BLaER1 (cell line): ENCODE measurements around the gene GPD1L.
"Not testable (repeated sequence)": the region's sequence is repeated elsewhere in the genome, so short reads cannot be mapped to it uniquely, and the experiment has no call there.

Experiments
- H3K27ac ChIP-seq: shearing (Covaris generic); formaldehyde crosslinking; 2 replicates; pipeline ENCODE4 v1.8.1; 2022
- H3K27me3 ChIP-seq: shearing (Covaris generic); formaldehyde crosslinking; 2 replicates; pipeline ENCODE4 v1.8.1; 2022
- H3K36me3 ChIP-seq: shearing (Covaris generic); formaldehyde crosslinking; 2 replicates; pipeline ENCODE4 v1.8.1; 2022
- H3K4me1 ChIP-seq: shearing (Covaris generic); formaldehyde crosslinking; 2 replicates; pipeline ENCODE4 v1.8.1; 2022
- H3K4me2 ChIP-seq: shearing (Covaris generic); formaldehyde crosslinking; 2 replicates; pipeline ENCODE4 v1.8.1; 2022
- H3K4me3 ChIP-seq: shearing (Covaris generic); formaldehyde crosslinking; 2 replicates; pipeline ENCODE4 v1.8.1; 2022
- H3K9ac ChIP-seq: shearing (Covaris generic); formaldehyde crosslinking; 2 replicates; pipeline ENCODE4 v1.8.1; 2022
- H3K9me3 ChIP-seq: shearing (Covaris generic); formaldehyde crosslinking; 2 replicates; pipeline ENCODE4 v1.8.1; 2022
- H4K20me1 ChIP-seq: shearing (Covaris generic); formaldehyde crosslinking; 2 replicates; pipeline ENCODE4 v1.8.1; 2022
- Cebpa-rat ChIP-seq: shearing (Covaris generic); IDR thresholded peaks from 2 replicates; pipeline ENCODE4 v1.8.1; 2022

GPD1L gene

GRCh38 chr3:32113981-32114545 lies 7.6 kb downstream of the GPD1L start:
- Histone ChIP-seq H3K4me1 (peaks cover 19% of the 10 kb centered on the region), H3K27ac (no peak overlapping the region), H3K9me3 (peaks cover 22% of the 10 kb centered on the region), H3K9ac (no peak overlapping the region), H4K20me1 (peaks cover 17% of the 10 kb centered on the region; the same call in 1 of the 2 replicates), H3K36me3 (peaks cover 16% of the 10 kb centered on the region; the same call in 1 of the 2 replicates), H3K4me2 (no peak overlapping the region), H3K27me3 (no peaks in the 10 kb centered on the region), H3K4me3 (no peak overlapping the region)
- TF ChIP-seq Cebpa-rat, result no peak

GRCh38 chr3:32114546-32115386 lies 8.3 kb downstream of the GPD1L start:
- peaks cover 19% of the 10 kb centered on the region; the same call in 1 of the 2 replicates for H3K4me1 ChIP-seq
- H3K27me3 ChIP-seq, H3K4me3 ChIP-seq, H3K27ac ChIP-seq, H3K4me2 ChIP-seq, H3K9ac ChIP-seq: not testable (repeated sequence)
- H4K20me1 ChIP-seq, result peaks cover 13% of the 10 kb centered on the region; the same call in 1 of the 2 replicates
- peaks cover 13% of the 10 kb centered on the region; the same call in 1 of the 2 replicates for H3K36me3 ChIP-seq
- peaks cover 22% of the 10 kb centered on the region for H3K9me3 ChIP-seq

GRCh38 chr3:32117320-32117719 lies 10.9 kb downstream of the GPD1L start:
- H3K27ac ChIP-seq, result no peak overlapping the region
- no peak for TF ChIP-seq Cebpa-rat
- peaks cover 14% of the 10 kb centered on the region; the same call in 1 of the 2 replicates for H4K20me1 ChIP-seq
- H3K4me2 ChIP-seq, result no peak overlapping the region
- peaks cover 11% of the 10 kb centered on the region; the same call in 1 of the 2 replicates for H3K36me3 ChIP-seq
- H3K4me1 ChIP-seq, result peaks cover 11% of the 10 kb centered on the region; the same call in 1 of the 2 replicates
- H3K9me3 ChIP-seq, result peaks cover 22% of the 10 kb centered on the region
- H3K4me3 ChIP-seq, result no peak overlapping the region
- H3K9ac ChIP-seq, result no peak overlapping the region
- H3K27me3 ChIP-seq, result no peaks in the 10 kb centered on the region

GRCh38 chr3:32118215-32118614 lies 11.8 kb downstream of the GPD1L start:
- Histone ChIP-seq H3K4me2 (no peak overlapping the region), H3K27me3 (no peaks in the 10 kb centered on the region), H3K36me3 (peaks cover 11% of the 10 kb centered on the region; the same call in 1 of the 2 replicates), H3K27ac (no peak overlapping the region), H3K4me3 (no peak overlapping the region), H3K9me3 (peaks cover 22% of the 10 kb centered on the region), H4K20me1 (peaks cover 22% of the 10 kb centered on the region; the same call in 1 of the 2 replicates), H3K9ac (no peak overlapping the region), H3K4me1 (peaks cover 11% of the 10 kb centered on the region; the same call in 1 of the 2 replicates)
- no peak for TF ChIP-seq Cebpa-rat

GRCh38 chr3:32120471-32120870 lies 14.1 kb downstream of the GPD1L start:
- Histone ChIP-seq H3K36me3 (peaks cover 11% of the 10 kb centered on the region), H3K4me2 (no peak overlapping the region), H3K27ac (no peak overlapping the region), H3K27me3 (no peaks in the 10 kb centered on the region), H3K4me3 (no peak overlapping the region), H3K9me3 (peaks cover 5% of the 10 kb centered on the region), H4K20me1 (peaks cover 28% of the 10 kb centered on the region; the same call in 1 of the 2 replicates), H3K4me1 (peaks cover 11% of the 10 kb centered on the region; the same call in 1 of the 2 replicates), H3K9ac (no peak overlapping the region)
- TF ChIP-seq Cebpa-rat, result no peak

GRCh38 chr3:32121137-32121536 lies 14.7 kb downstream of the GPD1L start:
- Histone ChIP-seq H3K27me3 (no peaks in the 10 kb centered on the region), H3K36me3 (peaks cover 10% of the 10 kb centered on the region; the same call in 1 of the 2 replicates), H3K9me3 (no peaks in the 10 kb centered on the region), H3K4me3 (no peak overlapping the region), H3K9ac (no peak overlapping the region), H4K20me1 (peaks cover 35% of the 10 kb centered on the region; the same call in 1 of the 2 replicates), H3K4me2 (no peak overlapping the region), H3K4me1 (peaks cover 11% of the 10 kb centered on the region; the same call in 1 of the 2 replicates), H3K27ac (no peak overlapping the region)
- TF ChIP-seq Cebpa-rat, result no peak

- Histone ChIP-seq H3K27me3 (no peaks in the 10 kb centered on the region), H3K4me2 (no peak overlapping the region), H4K20me1 (peaks cover 60% of the 10 kb centered on the region), H3K9ac (no peak overlapping the region), H3K36me3 (peaks cover 10% of the 10 kb centered on the region; the same call in 1 of the 2 replicates), H3K4me1 (peaks cover 11% of the 10 kb centered on the region; the same call in 1 of the 2 replicates), H3K27ac (no peak overlapping the region), H3K9me3 (no peaks in the 10 kb centered on the region), H3K4me3 (no peak overlapping the region)
- TF ChIP-seq Cebpa-rat, result no peak
These were observed 17.2 kb downstream of the GPD1L start for GRCh38 chr3:32123620-32124019.

GRCh38 chr3:32125012-32125411 lies 18.6 kb downstream of the GPD1L start:
- Histone ChIP-seq H3K27me3 (no peaks in the 10 kb centered on the region), H4K20me1 (peaks cover 59% of the 10 kb centered on the region), H3K9ac (no peak overlapping the region), H3K27ac (no peak overlapping the region), H3K4me3 (no peak overlapping the region), H3K4me1 (no peaks in the 10 kb centered on the region), H3K9me3 (no peaks in the 10 kb centered on the region), H3K36me3 (peaks cover 18% of the 10 kb centered on the region), H3K4me2 (no peak overlapping the region)
- no peak for TF ChIP-seq Cebpa-rat

- peaks cover 50% of the 10 kb centered on the region for H4K20me1 ChIP-seq
- no peak for TF ChIP-seq Cebpa-rat
- H3K27ac ChIP-seq, result no peak overlapping the region
- peaks cover 32% of the 10 kb centered on the region for H3K36me3 ChIP-seq
- no peaks in the 10 kb centered on the region for H3K4me1 ChIP-seq
- no peak overlapping the region for H3K9ac ChIP-seq
- no peak overlapping the region for H3K4me2 ChIP-seq
- no peaks in the 10 kb centered on the region for H3K9me3 ChIP-seq
- no peaks in the 10 kb centered on the region for H3K27me3 ChIP-seq
- H3K4me3 ChIP-seq, result no peak overlapping the region
These were observed 20.0 kb downstream of the GPD1L start for GRCh38 chr3:32126305-32127015.
